ENCODE measurements around the gene TTF2. TPM values are rescaled to one million over a fixed set of nuclear protein-coding genes. Genes with fewer than 3 reads are reported as not detected.

The TTF2 gene
- total RNA-seq, 1 donor from 2014 or later = 53.0 TPM

DNA sequence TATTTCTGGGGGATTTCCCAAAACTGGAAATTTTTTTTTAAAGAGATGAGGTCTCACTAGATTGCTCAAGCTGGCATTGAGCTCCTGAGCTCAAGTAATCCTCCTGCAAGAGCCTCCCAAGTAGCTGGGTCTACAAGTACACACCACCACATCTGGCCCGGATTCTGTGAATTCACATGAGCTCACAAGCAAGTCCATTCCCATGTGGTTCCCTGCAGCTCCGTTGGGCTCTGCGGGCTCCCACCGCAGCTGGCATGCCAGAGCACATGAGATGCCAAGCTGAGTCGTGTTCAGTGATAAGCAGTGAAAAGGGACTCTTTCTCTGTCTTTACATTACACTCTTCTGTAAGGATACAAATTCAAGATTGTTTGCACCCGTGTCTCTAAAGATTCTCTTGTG lies 21.9 kb upstream of the TTF2 start:
- TF ChIP-seq, protein P1, sequence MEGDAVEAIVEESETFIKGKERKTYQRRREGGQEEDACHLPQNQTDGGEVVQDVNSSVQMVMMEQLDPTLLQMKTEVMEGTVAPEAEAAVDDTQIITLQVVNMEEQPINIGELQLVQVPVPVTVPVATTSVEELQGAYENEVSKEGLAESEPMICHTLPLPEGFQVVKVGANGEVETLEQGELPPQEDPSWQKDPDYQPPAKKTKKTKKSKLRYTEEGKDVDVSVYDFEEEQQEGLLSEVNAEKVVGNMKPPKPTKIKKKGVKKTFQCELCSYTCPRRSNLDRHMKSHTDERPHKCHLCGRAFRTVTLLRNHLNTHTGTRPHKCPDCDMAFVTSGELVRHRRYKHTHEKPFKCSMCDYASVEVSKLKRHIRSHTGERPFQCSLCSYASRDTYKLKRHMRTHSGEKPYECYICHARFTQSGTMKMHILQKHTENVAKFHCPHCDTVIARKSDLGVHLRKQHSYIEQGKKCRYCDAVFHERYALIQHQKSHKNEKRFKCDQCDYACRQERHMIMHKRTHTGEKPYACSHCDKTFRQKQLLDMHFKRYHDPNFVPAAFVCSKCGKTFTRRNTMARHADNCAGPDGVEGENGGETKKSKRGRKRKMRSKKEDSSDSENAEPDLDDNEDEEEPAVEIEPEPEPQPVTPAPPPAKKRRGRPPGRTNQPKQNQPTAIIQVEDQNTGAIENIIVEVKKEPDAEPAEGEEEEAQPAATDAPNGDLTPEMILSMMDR (conservative IDR thresholded peaks at IDR 0.05; ENCODE audit: low read depth, low read length) = no peak
- H3K4me3 ChIP-seq (ENCODE audit: low read depth, low read length) = no peak overlapping the region
- no peak for DNase-seq (ENCODE audit: low read depth)

DNA sequence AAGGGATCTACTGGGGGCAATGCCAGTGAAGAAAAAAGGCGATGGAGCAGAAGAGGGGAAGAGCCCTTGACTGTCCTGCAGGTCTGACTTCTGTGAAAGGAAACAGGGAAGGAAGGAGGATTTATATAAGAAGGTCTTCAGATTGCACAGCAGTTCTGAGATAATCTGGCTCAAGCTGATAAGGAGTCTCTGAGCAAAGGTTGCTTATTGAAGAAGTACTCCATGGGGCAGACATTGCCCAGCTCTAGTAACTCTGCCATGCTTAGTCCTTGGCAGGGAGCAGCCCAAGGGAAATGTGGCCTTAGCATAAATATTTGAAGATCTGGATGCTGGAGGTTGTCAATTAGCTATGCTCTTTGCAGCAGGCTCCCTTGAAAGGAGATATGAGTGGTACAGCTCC lies 15.9 kb upstream of the TTF2 start:
- TF ChIP-seq, protein P1 (conservative IDR thresholded peaks at IDR 0.05; ENCODE audit: low read depth, low read length) = no peak
- no peak overlapping the region for H3K4me3 ChIP-seq (ENCODE audit: low read depth, low read length)
- DNase-seq (ENCODE audit: low read depth) = no peak

DNA sequence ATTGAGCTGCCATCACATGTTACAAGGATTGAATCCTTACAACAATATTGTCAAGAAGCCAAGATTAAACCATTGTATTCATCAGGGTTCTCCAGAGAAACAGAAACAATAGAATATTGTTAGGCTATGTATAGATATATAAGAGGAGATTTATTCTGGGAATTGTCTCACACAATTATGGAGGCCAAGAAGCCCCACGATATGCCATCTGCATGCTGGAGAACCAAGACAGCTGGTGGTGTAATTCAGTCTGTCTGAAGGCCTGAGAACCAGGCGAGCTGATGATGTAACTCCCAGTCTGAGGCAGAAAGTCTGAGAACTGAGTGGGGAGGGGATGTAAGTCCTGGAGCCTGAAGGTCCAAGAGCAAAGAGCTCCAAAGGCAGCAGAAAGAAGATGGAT lies 14.5 kb upstream of the TTF2 start:
- no peak for DNase-seq (ENCODE audit: low read depth)
- TF ChIP-seq, protein P1 (conservative IDR thresholded peaks at IDR 0.05; ENCODE audit: low read depth, low read length) = no peak
- H3K4me3 ChIP-seq (ENCODE audit: low read depth, low read length) = no peak overlapping the region

- no peak for DNase-seq (ENCODE audit: low read depth)
- H3K4me3 ChIP-seq (ENCODE audit: low read depth, low read length) = no peak overlapping the region
- TF ChIP-seq, protein P1 (conservative IDR thresholded peaks at IDR 0.05; ENCODE audit: low read depth, low read length) = no peak
These were observed 13.3 kb upstream of the TTF2 start for GRCh38 chr1:117046781-117047180.

GRCh38 chr1:117047271-117047670 lies 12.9 kb upstream of the TTF2 start:
- H3K4me3 ChIP-seq (ENCODE audit: low read depth, low read length) = no peak overlapping the region
- TF ChIP-seq, protein P1 (conservative IDR thresholded peaks at IDR 0.05; ENCODE audit: low read depth, low read length) = no peak
- no peak for DNase-seq (ENCODE audit: low read depth)

DNA sequence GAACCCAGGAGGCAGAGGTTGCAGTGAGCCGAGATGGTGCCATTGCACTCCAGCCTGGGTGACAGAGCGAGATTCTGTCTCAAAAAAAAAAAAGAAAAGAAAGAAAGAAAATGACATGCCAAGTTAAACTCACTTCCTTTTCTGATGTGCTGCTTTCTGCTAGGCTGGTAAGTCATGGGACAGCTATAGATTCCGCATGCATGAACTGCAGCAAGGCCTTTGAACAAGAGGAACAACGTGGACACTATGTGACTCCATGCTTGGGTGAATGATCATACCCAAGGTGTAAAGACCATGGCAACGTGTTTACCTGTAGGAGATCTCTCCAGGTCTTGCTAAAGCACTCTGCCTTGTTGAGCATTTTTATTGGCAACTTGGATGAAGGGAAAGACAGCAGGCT lies 10.3 kb upstream of the TTF2 start:
- DNase-seq (ENCODE audit: low read depth) = no peak
- TF ChIP-seq, protein P1 (conservative IDR thresholded peaks at IDR 0.05; ENCODE audit: low read depth, low read length) = no peak
- no peak overlapping the region for H3K4me3 ChIP-seq (ENCODE audit: low read depth, low read length)

DNA sequence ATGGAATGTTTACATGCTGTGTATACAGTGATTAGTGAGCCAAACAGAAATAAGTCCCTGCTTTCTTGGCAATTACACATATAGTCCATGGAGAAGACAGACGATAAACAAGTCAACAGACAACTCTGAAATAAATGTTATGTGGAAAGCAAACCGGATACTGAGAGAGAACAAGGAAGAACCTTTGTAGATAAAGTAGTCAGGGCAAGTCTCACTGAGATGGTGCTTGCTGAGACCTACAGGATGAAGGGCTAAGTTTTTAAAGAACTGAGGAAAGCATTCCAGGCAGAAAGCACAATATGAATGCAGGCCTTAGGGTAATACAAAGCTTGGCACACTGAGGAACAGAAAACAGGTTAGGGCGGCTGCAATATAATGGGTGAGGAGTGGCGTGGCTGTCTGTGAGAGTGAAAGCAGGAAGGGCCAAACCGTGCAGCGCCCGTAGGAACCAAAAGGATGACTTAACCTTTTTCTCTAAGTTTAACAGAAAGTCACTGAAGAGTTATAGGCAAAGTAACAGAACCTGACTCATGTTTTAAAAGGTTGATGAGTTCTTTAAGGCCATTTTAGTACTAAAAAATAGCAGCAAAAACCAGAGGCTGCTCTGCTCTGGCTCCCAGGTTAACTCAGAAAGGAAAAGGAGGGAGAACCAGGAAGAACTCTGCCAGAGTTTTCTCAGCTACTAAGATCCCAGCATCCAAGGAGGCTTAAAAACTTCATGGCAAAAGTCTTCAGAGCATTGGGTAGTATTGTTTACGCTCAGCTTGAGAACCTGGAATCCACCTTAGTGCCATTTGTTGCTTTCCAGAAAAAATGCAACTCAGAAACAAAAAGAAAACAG lies 8.7 kb upstream of the TTF2 start:
- DNase-seq (ENCODE audit: low read depth) = no peak
- no peak overlapping the region for H3K4me3 ChIP-seq (ENCODE audit: low read depth, low read length)
- TF ChIP-seq, protein P1 (conservative IDR thresholded peaks at IDR 0.05; ENCODE audit: low read depth, low read length) = no peak
